GM23248 (cell line): ENCODE results near the gene GOLGA6L10.
"Not testable (repeated sequence)": the region's sequence is repeated elsewhere in the genome, so short reads cannot be mapped to it uniquely, and the experiment has no call there.

Experiments
- EZH2 ChIP-seq: fragments of 200-600 bp; sonication (generic); IDR thresholded peaks from 2 replicates; pipeline ENCODE4 v1.6.1; 2018; ENCODE audit warnings: antibody characterized with exemption, mild to moderate bottlenecking; ENCODE audit not compliant: insufficient read depth, poor library complexity, severe bottlenecking
- EZH2phosphoT487 ChIP-seq: fragments of 200-600 bp; sonication (generic); IDR thresholded peaks from 2 replicates; pipeline ENCODE4 v1.6.1; 2018; ENCODE audit warnings: antibody characterized with exemption, moderate library complexity, mild to moderate bottlenecking, low read depth; ENCODE audit not compliant: insufficient read depth

DNA sequence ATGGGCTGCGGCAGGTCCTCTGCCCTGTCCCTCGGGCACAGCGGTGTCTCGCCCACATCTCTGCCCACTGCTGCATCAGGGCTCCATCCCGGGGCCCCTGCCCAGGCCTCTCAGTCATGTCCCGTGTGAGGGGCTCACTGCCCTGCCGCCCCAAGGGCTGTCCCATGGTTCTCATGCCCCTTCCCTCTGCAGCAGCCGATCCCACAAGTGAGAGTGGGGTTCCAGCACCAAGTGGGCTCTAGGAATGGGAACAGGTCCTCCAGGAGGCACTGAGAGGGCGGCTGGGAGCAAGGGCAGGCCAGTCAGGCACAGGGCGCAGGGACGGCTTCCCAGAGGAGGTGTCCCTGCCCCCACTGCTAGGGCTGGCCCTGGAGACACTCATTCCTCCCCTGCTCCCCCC, 18.4 kb downstream of the GOLGA6L10 start:
- not testable (repeated sequence) for TF ChIP-seq EZH2, EZH2phosphoT487
